Activated CD4-positive, alpha-beta T cell treated with anti-CD3 and anti-CD28 coated beads, Interleukin-2, amount 50 U/mL, for 1 hour (primary cell): ENCODE results near the gene KCNMA1.
"Not testable (repeated sequence)": the region's sequence is repeated elsewhere in the genome, so short reads cannot be mapped to it uniquely, and the experiment has no call there.

Experiments used
- DNase-seq: peaks from one replicate; pipeline ENCODE4 v3.0.0-alpha.2; 2020

Gene KCNMA1

DNA sequence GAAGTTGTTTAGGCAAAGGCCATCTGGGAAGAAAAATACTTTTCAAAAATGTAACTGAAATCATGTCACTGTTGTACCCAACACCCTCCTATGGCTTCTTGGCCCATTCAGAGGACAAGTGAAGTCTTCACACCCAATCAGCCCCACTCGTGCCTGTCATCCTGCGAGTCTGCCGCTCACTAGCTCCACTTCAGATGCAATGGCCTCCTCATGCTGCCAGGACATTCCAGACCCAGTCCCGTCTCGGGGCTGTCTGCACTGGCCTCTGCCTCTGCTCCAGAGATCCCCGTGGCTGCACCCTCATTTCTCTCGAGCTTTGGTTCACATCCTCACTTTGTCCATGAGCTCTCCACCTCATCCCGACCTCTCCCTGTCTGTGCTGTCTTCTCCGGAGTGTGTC, 227.1 kb downstream of the KCNMA1 start:
- no peak for DNase-seq

DNA sequence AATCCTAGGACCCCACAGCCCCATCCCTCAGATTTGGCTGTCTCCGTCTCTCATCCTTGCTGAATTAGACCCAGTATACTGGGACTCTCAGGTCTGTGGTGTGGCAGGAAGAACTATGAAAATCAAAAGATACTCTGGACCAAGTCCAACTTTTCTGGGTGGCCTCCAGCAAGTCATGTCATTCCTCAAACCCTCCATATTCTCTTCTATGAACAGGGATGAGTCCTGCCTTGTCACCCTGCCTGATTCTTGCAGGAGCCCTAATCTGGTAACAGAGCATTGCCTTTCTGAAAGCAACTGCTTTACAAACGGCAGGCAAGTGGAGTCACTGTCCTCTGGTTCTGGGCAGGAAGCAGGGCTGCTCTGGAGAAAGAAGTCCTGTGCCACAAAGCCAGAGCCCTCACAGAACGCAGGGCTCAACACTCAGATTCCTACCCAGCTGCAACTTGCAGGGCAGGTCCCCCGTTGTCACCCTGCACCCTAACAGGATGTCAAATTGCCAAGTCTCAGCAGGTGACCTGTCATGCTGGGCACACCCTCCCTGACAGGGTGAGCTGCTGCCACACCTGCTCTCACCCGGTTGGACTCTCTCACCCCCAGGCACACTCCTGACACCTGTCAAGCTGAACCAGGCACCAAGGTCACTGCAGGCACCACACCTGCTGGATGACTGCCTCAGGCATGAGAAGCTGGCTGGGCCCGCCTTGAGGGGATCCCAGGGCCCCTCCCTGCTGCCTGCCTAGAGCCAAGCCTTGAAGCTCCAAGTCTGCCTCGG, 227.7 kb downstream of the KCNMA1 start:
- no peak for DNase-seq

DNA sequence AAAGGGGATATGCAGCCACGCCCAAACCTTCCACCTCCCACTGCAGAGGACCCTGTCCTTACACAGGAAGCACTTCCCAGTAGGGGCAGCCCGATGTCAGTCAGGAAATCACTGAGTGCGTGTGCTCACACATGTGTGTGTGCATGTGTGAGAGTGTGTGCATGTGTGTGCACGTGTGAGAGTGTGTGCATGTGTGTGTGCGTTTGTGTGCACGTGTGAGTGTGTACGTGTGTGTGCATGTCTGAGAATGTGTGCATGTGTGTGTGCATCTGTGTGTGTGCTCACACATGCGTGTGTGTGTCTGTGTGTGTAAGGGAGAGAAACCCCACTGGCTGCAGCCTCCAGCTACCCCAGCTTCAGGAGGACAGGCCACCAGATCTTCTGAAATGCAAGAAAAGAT, 229.3 kb downstream of the KCNMA1 start:
- no peak for DNase-seq

DNA sequence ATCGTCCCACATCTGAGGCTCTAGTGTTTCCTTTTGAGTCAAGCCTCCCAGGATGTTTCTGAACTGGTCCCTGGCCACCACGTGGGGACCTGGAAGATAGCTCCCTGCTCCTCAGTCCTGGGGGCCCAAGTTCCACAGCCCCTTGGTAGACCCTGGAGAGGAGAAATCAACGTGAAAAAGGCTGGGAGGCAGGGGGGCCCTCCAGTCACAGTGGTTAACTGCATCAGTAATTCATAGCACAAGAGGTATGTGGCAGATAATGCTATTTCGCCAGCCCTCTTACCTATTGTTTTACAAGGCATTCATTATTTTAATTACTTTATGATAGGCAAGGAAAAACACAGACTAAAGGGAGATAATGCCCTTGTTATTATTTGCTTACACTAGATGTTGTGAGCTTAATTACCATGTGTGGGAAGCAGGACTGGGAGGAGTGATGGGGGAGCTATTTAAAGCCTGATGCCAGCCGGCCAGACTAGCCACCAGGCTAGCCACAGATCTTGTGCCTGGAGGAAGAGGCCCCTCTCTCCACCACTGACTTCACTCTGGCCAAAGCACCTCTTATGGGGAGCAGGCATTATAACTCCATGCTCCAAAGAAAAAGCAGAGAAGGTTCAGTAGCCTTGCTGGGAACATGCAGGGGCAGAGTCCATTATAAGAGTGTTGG, 230.7 kb downstream of the KCNMA1 start:
- no peak for DNase-seq

DNA sequence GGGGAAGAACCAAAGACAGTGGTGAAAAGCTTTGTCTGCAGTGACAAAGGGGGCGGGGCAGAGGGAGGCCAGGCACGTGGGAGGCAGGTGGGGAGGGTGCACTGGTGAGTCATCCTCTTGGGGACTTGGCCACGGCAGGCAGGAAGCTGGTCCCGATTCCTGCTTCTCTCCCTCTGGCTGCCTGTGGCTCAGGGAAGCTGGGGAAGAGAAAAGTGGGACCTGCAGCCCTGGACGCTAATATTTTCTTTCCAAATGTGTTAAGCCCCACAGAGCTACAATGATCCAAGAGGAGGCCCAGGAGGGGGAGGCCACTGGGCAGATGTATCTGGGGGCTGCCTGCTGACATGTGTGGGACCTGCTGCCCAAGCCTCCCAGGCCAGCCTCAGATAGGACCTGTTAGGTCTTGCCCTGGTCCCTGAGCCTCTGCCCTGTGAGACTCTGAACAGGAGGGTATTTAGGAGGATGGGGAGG, 231.8 kb downstream of the KCNMA1 start:
- DNase-seq = no peak

DNA sequence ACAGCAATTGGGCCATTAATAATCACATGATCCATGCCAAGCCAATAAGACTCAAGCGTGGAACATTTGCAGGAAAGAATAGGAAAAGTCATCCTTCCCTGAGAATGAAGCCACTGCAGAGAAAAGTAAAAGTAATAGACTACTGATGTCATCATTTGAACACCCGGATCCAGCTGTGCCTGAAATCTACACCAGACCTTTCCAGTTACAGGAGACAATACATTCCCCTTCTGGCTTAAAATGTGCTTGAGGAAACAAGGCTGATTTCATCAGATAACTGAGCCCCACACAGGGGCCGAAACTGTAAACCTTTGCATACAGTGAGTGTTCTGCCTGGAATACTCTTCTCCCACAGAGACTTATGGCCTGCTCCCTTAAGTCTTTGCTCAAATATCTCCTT, 232.8 kb downstream of the KCNMA1 start:
- DNase-seq = no peak

DNA sequence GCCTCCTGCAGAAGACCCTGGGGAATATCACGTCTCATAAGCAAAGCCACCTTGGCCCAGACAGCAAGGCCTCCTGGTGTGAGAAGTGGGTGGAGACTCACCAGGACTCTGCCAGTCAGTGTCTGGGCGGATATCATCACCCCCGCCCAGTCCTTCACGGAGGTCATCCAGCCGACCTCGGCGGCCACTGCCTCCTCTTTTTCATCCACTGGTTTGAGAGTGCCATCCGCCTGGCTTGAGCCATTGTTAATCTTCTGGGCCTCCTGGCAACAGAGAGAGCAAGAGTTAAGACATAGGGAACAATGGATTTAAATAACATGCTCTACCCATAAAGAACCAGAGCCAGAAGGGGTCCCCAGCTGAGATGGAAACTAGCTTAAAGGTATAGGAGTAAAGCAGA, 233.8 kb downstream of the KCNMA1 start:
- DNase-seq = no peak

DNA sequence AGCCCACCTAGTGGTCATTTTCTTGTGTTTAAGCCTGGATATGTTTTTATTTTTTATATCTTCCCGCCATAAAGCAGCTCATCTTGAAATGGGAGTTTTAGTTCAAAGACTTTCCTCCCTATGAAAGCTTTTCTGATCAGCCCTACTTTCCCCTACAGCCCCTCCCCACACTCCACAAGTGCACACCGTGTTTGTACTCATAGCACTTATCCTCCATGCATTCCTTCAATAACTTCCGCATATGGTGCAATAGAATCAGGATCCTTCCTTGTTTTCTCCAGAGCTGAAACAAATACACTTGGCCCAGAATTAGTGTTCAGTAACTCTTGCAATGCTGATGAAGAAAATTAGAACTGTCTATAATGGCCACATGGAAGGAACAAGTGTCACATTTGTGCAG, 235.9 kb downstream of the KCNMA1 start:
- DNase-seq = no peak

DNA sequence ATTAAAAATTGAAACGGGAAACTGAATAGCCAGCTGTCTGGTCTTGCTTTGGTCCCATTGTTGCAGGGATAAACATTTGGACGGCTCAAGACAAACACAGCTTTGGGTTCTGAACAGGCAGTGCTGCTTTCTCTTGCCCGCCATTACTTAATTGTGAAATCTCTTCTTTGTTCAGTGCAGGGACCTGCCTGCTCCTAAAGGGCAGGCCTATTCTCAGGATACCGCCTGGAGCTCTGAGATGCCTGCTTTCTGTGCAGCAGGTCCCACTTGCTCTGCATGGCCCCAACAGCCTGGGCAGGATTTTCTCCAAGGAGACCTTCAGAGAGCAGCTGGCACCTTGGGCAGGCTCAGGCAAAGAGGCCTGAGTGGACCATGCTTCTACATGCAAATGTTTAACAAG, 237.6 kb downstream of the KCNMA1 start:
- DNase-seq = no peak

DNA sequence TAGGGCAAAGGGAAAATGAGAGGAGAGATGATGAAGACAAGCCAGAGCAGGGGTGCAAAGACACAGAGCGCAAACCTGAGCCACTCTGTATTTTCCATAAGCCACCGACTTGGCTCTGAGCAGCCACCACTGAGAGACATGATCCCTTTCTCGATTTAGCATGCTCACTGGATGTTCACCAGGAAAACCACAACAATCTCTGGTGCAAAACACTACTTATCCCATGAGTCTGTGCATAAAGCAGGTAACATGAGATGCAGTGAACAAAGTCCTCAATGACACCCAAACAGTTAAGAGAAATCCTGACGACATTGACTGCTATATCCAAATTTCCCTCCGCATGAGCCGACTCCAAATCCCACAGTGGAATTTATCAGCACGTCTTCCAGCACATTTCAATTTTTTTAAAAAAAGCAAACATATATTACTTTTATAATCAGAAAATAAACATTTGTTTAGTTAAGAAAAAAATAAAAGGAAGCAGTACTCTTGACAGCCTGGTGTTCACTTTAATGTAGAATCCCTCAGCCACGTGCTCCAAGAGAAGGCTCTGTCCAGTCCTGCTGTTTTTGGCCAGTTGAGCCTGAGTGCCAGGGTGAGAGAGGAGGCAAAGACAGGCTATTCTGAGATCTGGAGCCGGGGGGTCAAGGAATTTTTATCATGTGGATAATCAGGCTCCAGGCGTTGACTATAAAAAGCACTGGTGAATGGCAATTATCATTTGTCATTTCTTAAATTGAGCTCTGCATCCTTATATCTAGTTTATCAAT, 238.4 kb downstream of the KCNMA1 start:
- no peak for DNase-seq

DNA sequence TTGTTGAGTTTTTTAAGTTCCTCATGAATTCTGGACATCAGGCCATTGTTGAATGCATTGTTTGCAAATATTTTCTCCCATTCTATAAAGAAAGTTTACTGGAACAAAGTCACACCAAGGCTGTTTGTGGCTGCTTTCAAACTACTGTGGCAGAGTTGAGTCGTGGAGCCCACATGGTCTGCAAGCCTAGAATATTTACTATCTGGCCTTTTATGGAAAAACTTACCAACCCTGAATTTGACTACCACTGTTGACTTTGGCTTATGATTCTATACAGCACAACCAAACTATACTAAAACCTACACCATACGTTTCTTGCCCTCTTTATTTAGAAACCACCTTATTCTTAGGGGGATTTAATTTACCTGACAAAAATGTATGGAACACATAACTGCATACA, 239.1 kb downstream of the KCNMA1 start:
- DNase-seq = no peak

DNA sequence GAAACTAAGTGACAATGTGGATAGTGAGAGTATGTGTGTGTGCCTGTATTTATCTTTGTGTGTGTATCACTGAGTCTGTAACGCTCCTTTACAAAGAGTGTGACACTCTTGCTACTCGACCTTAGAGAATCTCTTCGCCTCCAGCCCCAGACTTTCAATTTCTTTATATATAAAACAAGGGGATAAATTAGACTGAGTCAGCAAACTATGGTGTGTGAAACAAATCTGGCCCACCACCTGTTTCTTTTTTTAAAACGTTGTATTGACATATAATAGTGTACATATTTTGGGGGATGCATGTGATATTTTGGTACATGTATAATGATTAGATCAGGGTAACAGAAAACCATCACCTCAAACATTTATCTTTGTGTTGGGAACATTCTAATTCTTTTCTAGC, 240.5 kb downstream of the KCNMA1 start:
- no peak for DNase-seq

DNA sequence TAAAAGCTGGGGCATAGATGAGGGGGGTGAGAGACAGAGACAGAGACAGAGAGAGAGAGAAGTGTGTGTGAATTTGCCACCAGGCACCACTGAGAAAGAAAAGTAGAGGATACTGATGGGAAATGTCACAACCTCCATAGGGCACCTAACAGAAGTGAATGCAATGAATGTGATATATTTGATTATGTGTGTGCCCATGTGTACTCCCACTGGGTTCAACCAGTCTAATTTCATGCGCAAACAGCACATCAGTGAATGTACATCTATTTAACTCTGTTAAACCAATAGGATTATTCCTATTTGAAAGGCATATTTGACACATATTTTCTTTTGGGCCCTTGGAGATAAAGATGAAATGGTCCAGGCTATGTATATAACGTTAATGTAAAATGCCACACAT, 241.3 kb downstream of the KCNMA1 start:
- DNase-seq = no peak

DNA sequence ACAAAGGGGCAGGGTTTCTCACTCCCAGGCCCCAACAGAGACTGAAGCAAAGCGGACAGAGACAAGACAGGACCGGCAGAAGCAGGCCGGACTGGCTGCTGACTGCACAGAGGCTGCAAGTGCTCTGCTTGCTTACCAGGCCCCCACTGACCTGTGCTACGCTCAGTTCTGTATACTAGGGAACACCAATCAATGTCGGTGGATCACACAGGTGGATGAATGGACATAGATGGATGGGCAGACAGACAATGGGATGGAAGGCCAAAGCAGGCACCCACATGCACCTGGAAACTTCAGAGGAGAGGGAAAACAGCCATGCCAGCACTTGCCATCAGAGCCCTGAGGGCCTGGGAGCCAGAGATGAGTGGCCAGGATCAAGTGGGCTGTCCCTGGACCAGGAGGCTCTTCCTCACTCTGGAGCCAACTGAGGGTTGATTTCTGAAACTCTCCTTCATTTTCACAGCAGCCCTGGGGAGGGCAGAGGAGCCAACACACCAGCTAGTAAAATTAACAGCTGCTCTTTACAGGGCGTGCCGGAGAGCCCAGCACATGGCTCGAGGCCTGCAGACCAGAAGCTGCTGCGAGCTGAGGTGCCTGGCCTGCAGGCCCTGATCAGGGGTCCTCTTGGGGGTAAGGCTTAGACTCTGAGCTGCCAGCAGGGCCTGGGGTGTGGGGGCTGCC, 243.6 kb downstream of the KCNMA1 start:
- DNase-seq = no peak

DNA sequence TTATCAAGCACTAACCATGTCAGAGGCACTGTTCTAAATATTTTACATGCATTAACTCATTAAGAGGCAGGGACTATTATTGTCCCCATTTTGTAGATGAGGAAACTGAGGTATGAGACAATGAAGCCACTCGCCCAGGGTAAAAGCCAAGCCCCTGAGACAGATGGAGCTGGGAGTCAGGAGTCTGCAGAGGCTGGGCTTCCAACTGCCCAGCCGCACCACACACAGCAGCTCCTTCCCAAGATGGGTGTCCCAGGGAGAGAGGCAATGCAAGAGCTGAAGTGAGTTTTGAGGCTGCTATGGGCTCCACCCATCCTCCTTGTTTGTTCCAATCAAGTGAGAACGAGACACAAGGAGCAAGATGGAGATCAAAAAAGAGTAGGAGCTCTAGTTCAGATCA, 244.2 kb downstream of the KCNMA1 start:
- no peak for DNase-seq

DNA sequence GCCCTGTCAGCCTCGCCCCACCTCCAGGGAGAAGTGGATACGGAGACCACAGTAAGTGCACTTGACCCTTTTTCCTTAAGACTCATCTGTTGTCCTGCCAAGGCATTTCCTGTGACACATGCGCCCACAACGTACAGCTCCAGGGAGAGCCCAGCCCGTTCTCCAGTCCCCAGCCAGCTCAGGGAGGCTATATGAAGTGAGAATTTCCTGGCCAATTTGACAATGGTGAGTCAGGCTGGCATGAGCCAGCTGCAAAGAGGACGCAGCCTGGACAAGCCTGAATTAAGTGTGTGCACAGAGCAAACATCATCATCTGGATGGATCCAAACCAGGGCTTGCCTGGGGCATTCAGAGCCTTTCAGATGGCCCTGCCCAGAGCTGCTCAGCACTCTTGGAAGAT, 244.8 kb downstream of the KCNMA1 start:
- no peak for DNase-seq

DNA sequence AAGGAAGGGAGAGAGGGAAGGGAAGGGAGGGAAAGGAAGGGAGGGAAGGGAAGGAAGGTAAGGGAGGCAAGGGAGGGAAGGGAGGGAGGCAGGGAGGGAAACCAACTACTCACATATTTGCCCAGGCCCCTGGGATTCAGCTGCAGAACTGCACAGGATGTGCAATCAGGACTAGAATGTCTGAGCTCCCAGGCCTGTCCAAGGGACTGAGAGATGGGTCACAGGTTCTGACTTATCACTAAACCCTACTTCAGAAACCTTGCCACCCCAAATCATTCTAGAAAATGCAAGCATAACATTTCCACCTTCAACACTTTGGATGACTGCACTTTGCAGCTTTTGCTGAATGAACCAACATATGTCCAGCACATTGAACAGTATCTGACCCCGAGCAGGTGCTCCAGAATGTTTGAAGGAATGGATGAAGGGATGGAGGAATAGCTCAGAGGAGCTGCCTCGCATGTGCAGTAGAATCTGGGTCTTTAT, 245.3 kb downstream of the KCNMA1 start:
- no peak for DNase-seq

DNA sequence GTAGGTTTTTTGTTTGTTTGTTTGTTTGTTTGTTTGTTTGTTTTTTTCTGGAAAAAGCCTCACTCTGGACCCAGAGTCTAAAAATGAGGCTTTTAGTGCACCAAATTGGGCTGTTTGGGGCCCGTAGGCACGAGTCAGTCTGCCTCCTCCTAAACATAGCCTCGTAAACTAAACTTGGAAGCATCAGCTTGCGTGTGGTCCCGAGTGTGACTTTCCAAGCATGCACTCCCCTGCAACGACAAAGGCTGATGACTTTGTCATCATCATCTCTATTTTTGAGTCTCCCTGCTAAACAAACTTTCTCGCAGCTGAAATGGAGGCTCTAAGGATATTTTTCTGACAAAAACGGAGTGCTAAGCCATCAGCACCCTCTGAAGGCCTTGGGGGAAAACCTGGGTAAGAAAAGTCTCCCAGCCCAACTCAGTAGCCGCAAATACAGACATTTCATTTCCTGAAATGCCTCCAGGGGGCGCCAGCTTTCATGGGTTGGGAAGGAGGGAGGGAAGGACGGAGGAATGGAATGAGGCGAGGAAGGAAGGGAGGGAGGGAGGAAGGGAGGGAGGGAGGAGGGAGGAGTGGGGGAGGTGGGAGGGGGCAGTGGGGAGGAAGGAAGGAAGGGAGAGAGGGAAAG, 245.9 kb downstream of the KCNMA1 start:
- DNase-seq = no peak

DNA sequence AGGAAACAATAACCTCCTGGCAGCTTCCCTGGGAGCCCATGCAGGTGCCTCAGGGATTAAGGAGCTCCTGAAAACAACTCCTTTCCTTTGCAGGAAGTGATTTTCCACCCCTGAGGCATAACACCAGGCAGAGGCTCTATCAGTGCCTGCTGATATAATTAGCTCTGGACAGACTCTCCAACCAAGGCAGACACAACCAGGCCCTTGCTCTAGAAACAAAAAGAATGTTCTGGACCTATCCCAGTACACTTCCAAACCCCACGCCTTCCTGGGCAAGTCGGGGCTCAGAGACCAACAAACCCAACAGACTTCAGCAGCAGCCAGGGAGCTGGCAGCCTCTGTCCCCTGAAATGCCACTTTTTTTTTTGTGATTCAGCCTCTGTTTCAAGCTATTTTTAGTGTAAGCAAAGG, 247.1 kb downstream of the KCNMA1 start:
- no peak for DNase-seq

DNA sequence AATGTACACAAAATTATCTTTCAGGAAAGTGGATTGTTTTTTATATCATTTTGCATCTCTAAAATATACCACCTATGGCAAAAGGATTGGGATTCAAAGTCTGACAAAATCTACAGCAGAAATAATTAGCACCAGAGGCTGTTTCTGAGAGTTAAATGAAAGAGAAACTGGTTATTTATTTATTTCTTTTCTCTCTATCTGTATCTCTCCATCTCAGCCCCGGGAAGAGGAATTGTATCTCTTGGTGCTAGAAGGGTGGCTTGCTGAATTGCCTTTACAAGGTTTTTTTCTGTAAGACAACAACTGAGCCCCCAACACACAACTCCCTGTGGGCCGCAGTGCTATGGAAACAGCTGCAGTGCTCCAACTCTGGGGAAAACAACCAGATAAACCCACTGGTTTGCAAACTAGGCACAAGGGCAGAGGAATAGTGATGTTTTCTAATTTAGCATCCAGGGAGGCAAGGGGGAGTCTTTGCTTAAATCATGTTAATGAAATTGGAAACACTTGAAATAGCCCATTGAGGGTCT, 249.0 kb downstream of the KCNMA1 start:
- no peak for DNase-seq

DNA sequence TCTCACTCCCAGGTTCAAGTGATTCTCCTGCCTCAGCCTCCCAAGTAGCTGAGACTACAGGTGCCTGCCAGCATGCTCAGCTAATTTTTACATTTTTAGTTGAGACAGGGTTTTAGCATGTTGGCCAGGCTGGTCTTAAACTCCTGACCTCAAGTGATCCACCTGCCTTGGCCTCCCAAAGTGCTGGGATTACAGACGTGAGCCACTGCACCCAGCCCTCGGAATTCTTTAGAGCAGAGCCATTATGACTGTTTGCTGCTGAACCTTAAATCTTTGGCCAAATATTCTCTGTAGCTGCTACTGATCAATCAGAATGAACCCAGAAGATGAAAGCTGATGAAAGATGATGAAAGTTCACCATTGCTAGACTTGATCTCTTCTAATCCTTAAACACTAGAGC, 249.9 kb downstream of the KCNMA1 start:
- DNase-seq = not testable (repeated sequence)

DNA sequence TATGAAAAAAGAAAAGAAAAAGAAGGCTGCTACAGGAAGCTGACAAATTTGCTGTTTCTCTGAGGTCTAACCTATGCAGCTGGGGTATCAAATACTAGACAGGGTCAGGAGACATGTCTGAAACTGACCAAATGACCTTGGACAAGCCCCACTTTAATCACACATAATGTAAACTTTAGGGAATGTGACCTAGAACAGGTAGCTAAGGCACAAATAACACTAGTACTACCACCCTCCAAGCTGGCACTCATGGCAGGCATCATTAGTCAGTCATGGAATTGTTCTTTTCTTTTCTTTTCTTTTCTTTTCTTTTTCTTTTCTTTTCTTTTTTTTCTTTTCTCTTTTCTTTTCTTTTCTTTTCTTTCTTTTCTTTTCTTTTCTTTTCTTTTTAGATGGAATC, 250.4 kb downstream of the KCNMA1 start:
- DNase-seq = no peak
